GM10266 (cell line): ENCODE results near the gene PGC.

Source experiments
- DNase-seq: peaks from one replicate; pipeline ENCODE4 v3.0.0; 2012; ENCODE audit errors: extremely low spot score
- CTCF ChIP-seq: IDR thresholded peaks from 2 replicates; pipeline ENCODE4 v1.5.1; 2012; ENCODE audit warnings: mild to moderate bottlenecking, low read depth; ENCODE audit not compliant: control insufficient read depth, insufficient read depth; ENCODE audit errors: missing control alignments

Gene PGC

GRCh38 chr6:41747256-41748101 is at the start of gene PGC:
TSS of gene PGC (minus strand) at chr6:41747397. CDS start at chr6:41747334, 63 bp downstream.
- no peak for TF ChIP-seq CTCF
- DNase-seq = no peak

- DNase-seq = no peak
Measured at GRCh38 chr6:41796474-41796873, 49.3 kb upstream of the PGC start.

GRCh38 chr6:41791984-41792383 is 44.8 kb upstream of the PGC start:
- no peak for TF ChIP-seq CTCF
- no peak for DNase-seq

More at GRCh38 chr6:41796474-41796873, 49.3 kb upstream of the PGC start:
- no peak for TF ChIP-seq CTCF

GRCh38 chr6:41791305-41791704 is 44.1 kb upstream of the PGC start:
- no peak for TF ChIP-seq CTCF
- no peak for DNase-seq

GRCh38 chr6:41790045-41790444 is 42.8 kb upstream of the PGC start:
- no peak for TF ChIP-seq CTCF
- no peak for DNase-seq

- no peak for TF ChIP-seq CTCF
- no peak for DNase-seq
Measured at GRCh38 chr6:41789390-41789724, 42.2 kb upstream of the PGC start.

GRCh38 chr6:41787219-41787917 is 40.2 kb upstream of the PGC start, which contains the start of gene TOMM6:
TSS of gene TOMM6 (plus strand) at chr6:41787694. CDS start at chr6:41787698, 4 bp downstream.
- DNase-seq = peak; percentile 95
- TF ChIP-seq CTCF = peak; percentile 92
